GM10248 (cell line): ENCODE results near the gene BCAS1.

Source experiments
- CTCF ChIA-PET: fragments of 300-600 bp; sonication (Branson Sonifier 250); formaldehyde crosslinking; extraction: SDS; loops from one replicate; lab custom pipeline; 2021; ENCODE audit warnings: antibody characterized with exemption; lab: Yijun Ruan, JAX
- POLR2A ChIA-PET: fragments of 350-650 bp; sonication (Branson Sonifier 250); formaldehyde crosslinking; extraction: SDS; loops from one replicate; lab custom pipeline; 2020; ENCODE audit warnings: antibody characterized with exemption; lab: Yijun Ruan, JAX
- DNase-seq: peaks from one replicate; pipeline ENCODE4 v3.0.0; 2012; ENCODE audit errors: extremely low spot score
- CTCF ChIP-seq: IDR thresholded peaks from 2 replicates; pipeline ENCODE4 v1.5.1; 2012; ENCODE audit warnings: mild to moderate bottlenecking, low read depth; ENCODE audit errors: extremely low read depth, missing control alignments, control extremely low read depth

The BCAS1 gene

GRCh38 chr20:53919886-53920285 lies 150.5 kb downstream of the BCAS1 start:
- TF ChIP-seq CTCF: no peak
- CTCF ChIA-PET: interaction anchor here (18.8 kb wide), 1 partner anchor 14 kb away, joined by 281 read pairs; no protein-coding TSS in a partner anchor
- POLR2A ChIA-PET: interaction anchor here (0.9 kb wide), 1 partner anchor 12 kb away, joined by 9 read pairs; no protein-coding TSS in a partner anchor
- DNase-seq: no peak

GRCh38 chr20:53918949-53919361 lies 151.4 kb downstream of the BCAS1 start:
- DNase-seq: no peak
- TF ChIP-seq CTCF: no peak
- ChIA-PET CTCF (interaction anchor here (1.3 to 18.8 kb wide), 5 partner anchors 12 to 297 kb away, joined by 3 to 281 read pairs (median 4); no protein-coding TSS in a partner anchor), POLR2A (interaction anchor here (0.6 to 0.9 kb wide), 2 partner anchors 11 to 282 kb away, joined by 3 to 9 read pairs; no protein-coding TSS in a partner anchor)

GRCh38 chr20:53918020-53918311 lies 152.4 kb downstream of the BCAS1 start:
- no peak for DNase-seq
- ChIA-PET POLR2A (interaction anchor here (0.8 to 1.2 kb wide), 2 partner anchors 10 to 18 kb away, joined by 4 to 11 read pairs; no protein-coding TSS in a partner anchor), CTCF (interaction anchor here (1.0 to 18.8 kb wide), 13 partner anchors 11 to 338 kb away, joined by 3 to 281 read pairs (median 4); no protein-coding TSS in a partner anchor)
- TF ChIP-seq CTCF: no peak

- ChIA-PET POLR2A (interaction anchor here (0.8 to 1.9 kb wide), 3 partner anchors 8 to 18 kb away, joined by 4 to 11 read pairs (median 4); no protein-coding TSS in a partner anchor), CTCF (interaction anchor here (1.0 to 18.8 kb wide), 24 partner anchors 11 to 506 kb away, joined by 3 to 281 read pairs (median 6); no protein-coding TSS in a partner anchor)
- TF ChIP-seq CTCF: no peak
- peak; percentile 69 for DNase-seq
Observed at GRCh38 chr20:53917145-53918019, 153.0 kb downstream of the BCAS1 start.

- DNase-seq: no peak
- TF ChIP-seq CTCF: no peak
- ChIA-PET POLR2A (interaction anchor here (0.9 to 1.9 kb wide), 3 partner anchors 9 to 140 kb away, joined by 4 to 8 read pairs (median 5); no protein-coding TSS in a partner anchor), CTCF (interaction anchor here (0.6 to 18.8 kb wide), 32 partner anchors 10 to 1743 kb away, joined by 3 to 281 read pairs (median 6); partner anchors contain the start of genes PFDN4 and ZNF217)
Observed at GRCh38 chr20:53916173-53916512, 154.3 kb downstream of the BCAS1 start.
